IMR-90 (cell line): Measurements from ENCODE around the gene SLBP.

Source experiments
- CEBPB ChIP-seq: IDR thresholded peaks from 2 replicates; pipeline ENCODE4 v1.6.1; 2012; ENCODE audit warnings: low read depth, low read length, improper control_type of control experiment
- CHD1 ChIP-seq: IDR thresholded peaks from 2 replicates; pipeline ENCODE4 v1.6.1; 2012; ENCODE audit warnings: low read depth, low read length, improper control_type of control experiment
- FOS ChIP-seq: fragments of 150-350 bp; IDR thresholded peaks from 2 replicates; pipeline ENCODE4 v1.6.1; 2016; ENCODE audit warnings: low read depth, low read length
- MAFK ChIP-seq: IDR thresholded peaks from 2 replicates; pipeline ENCODE4 v1.6.1; 2012; ENCODE audit warnings: low read depth, low read length, improper control_type of control experiment
- MXI1 ChIP-seq: IDR thresholded peaks from 2 replicates; pipeline ENCODE4 v1.6.1; 2012; ENCODE audit warnings: low read depth, mild to moderate bottlenecking, low read length, moderate library complexity, borderline replicate concordance
- NFE2L2 ChIP-seq: fragments of 150-350 bp; IDR thresholded peaks from 2 replicates; pipeline ENCODE4 v1.6.1; 2016; ENCODE audit warnings: low read depth, mild to moderate bottlenecking, low read length
- POLR2A ChIP-seq: IDR thresholded peaks from 2 replicates; pipeline ENCODE4 v1.6.1; 2012; ENCODE audit warnings: mild to moderate bottlenecking, low read depth, low read length
- RAD21 ChIP-seq: IDR thresholded peaks from 2 replicates; pipeline ENCODE4 v1.6.1; 2012; ENCODE audit warnings: low read length, improper control_type of control experiment
- RCOR1 ChIP-seq: IDR thresholded peaks from 2 replicates; pipeline ENCODE4 v1.6.1; 2012; ENCODE audit warnings: mild to moderate bottlenecking, low read length, improper control_type of control experiment; ENCODE audit not compliant: insufficient replicate concordance
- RFX5 ChIP-seq: IDR thresholded peaks from 2 replicates; pipeline ENCODE4 v1.8.0; 2012; ENCODE audit warnings: low read depth, mild to moderate bottlenecking, low read length, moderate library complexity
- SMC3 ChIP-seq: fragments of 150-350 bp; IDR thresholded peaks from 2 replicates; pipeline ENCODE4 v1.6.1; 2016; ENCODE audit warnings: low read depth, mild to moderate bottlenecking, antibody characterized with exemption, low read length, moderate library complexity
- USF2 ChIP-seq: fragments of 150-350 bp; IDR thresholded peaks from 2 replicates; pipeline ENCODE4 v1.6.1; 2017; ENCODE audit warnings: mild to moderate bottlenecking, antibody characterized with exemption, low read length, low read depth
- TF ChIP-seq, protein P1 (sequence below): conservative IDR thresholded peaks from 2 replicates; pipeline ENCODE4 v1.5.1; 2012; ENCODE audit warnings: mild to moderate bottlenecking, low read depth, low read length, improper control_type of control experiment

DNA sequence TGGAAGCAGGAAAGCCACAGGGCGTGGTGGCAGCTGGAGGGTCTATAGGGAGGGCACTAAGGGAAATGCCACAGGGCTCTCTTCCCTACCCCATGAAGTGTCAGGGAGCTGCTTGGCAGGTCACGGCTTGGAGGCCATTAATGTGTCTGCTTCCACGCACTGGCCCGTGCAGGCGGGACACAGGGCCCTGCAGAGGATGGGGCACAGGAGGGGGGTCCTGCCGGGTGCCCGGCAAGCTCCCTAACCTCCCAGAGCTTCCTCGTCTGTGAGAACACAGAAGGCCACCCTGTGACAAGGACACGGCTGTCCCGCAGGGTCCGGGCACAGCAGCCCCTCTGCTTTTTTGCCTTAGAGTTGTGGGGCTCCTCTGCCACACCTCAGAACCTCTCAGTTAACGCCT, 53.5 kb downstream of the SLBP start:
- TF ChIP-seq, protein P1, sequence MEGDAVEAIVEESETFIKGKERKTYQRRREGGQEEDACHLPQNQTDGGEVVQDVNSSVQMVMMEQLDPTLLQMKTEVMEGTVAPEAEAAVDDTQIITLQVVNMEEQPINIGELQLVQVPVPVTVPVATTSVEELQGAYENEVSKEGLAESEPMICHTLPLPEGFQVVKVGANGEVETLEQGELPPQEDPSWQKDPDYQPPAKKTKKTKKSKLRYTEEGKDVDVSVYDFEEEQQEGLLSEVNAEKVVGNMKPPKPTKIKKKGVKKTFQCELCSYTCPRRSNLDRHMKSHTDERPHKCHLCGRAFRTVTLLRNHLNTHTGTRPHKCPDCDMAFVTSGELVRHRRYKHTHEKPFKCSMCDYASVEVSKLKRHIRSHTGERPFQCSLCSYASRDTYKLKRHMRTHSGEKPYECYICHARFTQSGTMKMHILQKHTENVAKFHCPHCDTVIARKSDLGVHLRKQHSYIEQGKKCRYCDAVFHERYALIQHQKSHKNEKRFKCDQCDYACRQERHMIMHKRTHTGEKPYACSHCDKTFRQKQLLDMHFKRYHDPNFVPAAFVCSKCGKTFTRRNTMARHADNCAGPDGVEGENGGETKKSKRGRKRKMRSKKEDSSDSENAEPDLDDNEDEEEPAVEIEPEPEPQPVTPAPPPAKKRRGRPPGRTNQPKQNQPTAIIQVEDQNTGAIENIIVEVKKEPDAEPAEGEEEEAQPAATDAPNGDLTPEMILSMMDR: no peak
- TF ChIP-seq POLR2A (no peak), USF2 (no peak), SMC3 (no peak), RAD21 (no peak), CEBPB (no peak), MAFK (no peak), NFE2L2 (no peak), RFX5 (no peak), RCOR1 (no peak), CHD1 (no peak), FOS (no peak), MXI1 (no peak)
